ENCODE results near the gene ENTR1. TPM values are rescaled to one million over a fixed set of nuclear protein-coding genes. Genes with fewer than 3 reads are reported as not detected.
"Not testable (repeated sequence)": the region's sequence is repeated elsewhere in the genome, so short reads cannot be mapped to it uniquely, and the experiment has no call there.

Gene ENTR1
- total and polyA plus RNA-seq, 2 donors (not counting 1 experiment from before 2014, with no cell fraction given): 77.7 to 86.3 TPM

GRCh38 chr9:136407061-136407460, 3.4 kb downstream of the ENTR1 start:
- Histone ChIP-seq H3K79me2 (ENCODE audit: control insufficient read depth, insufficient read depth, low read length) (peaks cover 49% of the 10 kb centered on the region), H4K20me1 (ENCODE audit: control insufficient read depth, insufficient read depth, low read length, poor library complexity, severe bottlenecking) (peaks cover 32% of the 10 kb centered on the region), H3K36me3 (replicated peaks in 1 of 2; ENCODE audit: control extremely low read depth in 1 of 2, control insufficient read depth in 1 of 2, extremely low read depth in 1 of 2, insufficient read depth in 2 of 2, low read length in 1 of 2) (peaks cover 0 to 29% of the 10 kb centered on the region in 2 experiments), H3K4me1 (ENCODE audit: control insufficient read depth in 2 of 2, insufficient read depth in 2 of 2, low read length in 2 of 2) (peaks cover 49 to 61% of the 10 kb centered on the region in 2 donors)
- DNase-seq; H3K27me3 Mint-ChIP-seq; H3K27ac Mint-ChIP-seq; H3K4me2 ChIP-seq (replicated peaks; ENCODE audit: low read depth, low read length, poor library complexity, severe bottlenecking); H2AFZ ChIP-seq (ENCODE audit: insufficient read depth, low read depth, low read length, poor library complexity, severe bottlenecking); CTCF ChIA-PET; H3K4me3 ChIP-seq (ENCODE audit: control extremely low read depth in 1 of 5, extremely low read depth in 1 of 5, insufficient read depth in 1 of 5, low read depth in 2 of 5, low read length in 4 of 5); H3K27me3 ChIP-seq (replicated peaks in 1 of 4; ENCODE audit: control extremely low read depth in 1 of 4, control insufficient read depth in 3 of 4, insufficient read depth in 4 of 4, low read length in 3 of 4); H3K9me3 Mint-ChIP-seq (ENCODE audit: insufficient read depth); H3K4me3 Mint-ChIP-seq; H3K9me3 ChIP-seq (ENCODE audit: control extremely low read depth in 1 of 3, control insufficient read depth in 2 of 3, insufficient read depth in 1 of 3, low read length in 2 of 3); ATAC-seq (ENCODE audit: low read depth); intact Hi-C loops (cut with micrococcal nuclease); H3K27ac ChIP-seq (ENCODE audit: low read length in 2 of 2); H3K9ac ChIP-seq (ENCODE audit: low read length): not testable (repeated sequence)
- H3K4me1 Mint-ChIP-seq: peaks cover 62% of the 10 kb centered on the region
- POLR2A ChIA-PET: interaction anchor here (0.7 kb wide), 1 partner anchor 132 kb away, joined by 3 read pairs; no protein-coding TSS in a partner anchor
- WGBS (ENCODE audit: insufficient coverage): 99% methylated on average over 20 of the region's 28 CpGs

DNA sequence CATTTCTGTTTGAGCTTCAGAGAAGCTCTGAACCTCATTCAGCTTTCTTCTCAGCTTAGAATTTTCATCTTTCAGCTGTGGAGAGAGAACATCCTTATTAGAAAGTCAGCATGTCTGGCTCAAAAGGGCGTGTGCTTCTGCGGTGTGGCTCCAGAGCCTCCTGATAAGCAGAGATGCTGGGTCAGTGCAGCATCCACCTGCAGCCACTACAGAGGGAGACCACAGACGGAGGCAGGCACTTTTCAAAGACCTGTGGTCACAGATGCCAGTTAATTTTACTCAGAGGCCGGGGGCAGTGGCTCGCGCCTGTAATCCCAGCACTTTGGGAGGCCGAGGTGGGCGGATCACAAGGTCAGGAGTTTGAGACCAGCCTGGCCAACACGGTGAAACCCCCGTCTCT, 4.5 kb downstream of the ENTR1 start:
- H3K4me1 Mint-ChIP-seq: peaks cover 54% of the 10 kb centered on the region
- H3K9me3 ChIP-seq (ENCODE audit: control extremely low read depth in 1 of 3, control insufficient read depth in 2 of 3, insufficient read depth in 1 of 3, low read length in 2 of 3); ATAC-seq (ENCODE audit: low read depth); H3K27ac ChIP-seq (ENCODE audit: low read length in 2 of 2); H3K27me3 ChIP-seq (replicated peaks in 1 of 4; ENCODE audit: control extremely low read depth in 1 of 4, control insufficient read depth in 3 of 4, insufficient read depth in 4 of 4, low read length in 3 of 4); POLR2A ChIA-PET; H3K9ac ChIP-seq (ENCODE audit: low read length); H3K4me3 ChIP-seq (ENCODE audit: control extremely low read depth in 1 of 5, extremely low read depth in 1 of 5, insufficient read depth in 1 of 5, low read depth in 2 of 5, low read length in 4 of 5); H3K4me2 ChIP-seq (replicated peaks; ENCODE audit: low read depth, low read length, poor library complexity, severe bottlenecking); H3K9me3 Mint-ChIP-seq (ENCODE audit: insufficient read depth); H3K27me3 Mint-ChIP-seq; DNase-seq; H3K4me3 Mint-ChIP-seq; H2AFZ ChIP-seq (ENCODE audit: insufficient read depth, low read depth, low read length, poor library complexity, severe bottlenecking); H3K27ac Mint-ChIP-seq; intact Hi-C loops (cut with micrococcal nuclease): not testable (repeated sequence)
- Histone ChIP-seq H3K4me1 (ENCODE audit: control insufficient read depth in 2 of 2, insufficient read depth in 2 of 2, low read length in 2 of 2) (peaks cover 39 to 50% of the 10 kb centered on the region in 2 donors), H4K20me1 (ENCODE audit: control insufficient read depth, insufficient read depth, low read length, poor library complexity, severe bottlenecking) (peaks cover 20% of the 10 kb centered on the region), H3K36me3 (replicated peaks in 1 of 2; ENCODE audit: control extremely low read depth in 1 of 2, control insufficient read depth in 1 of 2, extremely low read depth in 1 of 2, insufficient read depth in 2 of 2, low read length in 1 of 2) (peaks cover 0 to 28% of the 10 kb centered on the region in 2 experiments), H3K79me2 (ENCODE audit: control insufficient read depth, insufficient read depth, low read length) (peaks cover 45% of the 10 kb centered on the region)
- 97% methylated on average over 10 of the region's 10 CpGs for WGBS (ENCODE audit: insufficient coverage)
- CTCF ChIA-PET: interaction anchor here (0.6 to 1.0 kb wide), 2 partner anchors 43 to 548 kb away, joined by 3 read pairs; partner anchors contain the start of gene DNLZ

Measured in B cell (primary cell).